Measurements from ENCODE around the gene GLI3.

GRCh38 chr7:41956705-41957104 is 280.3 kb downstream of the GLI3 start:
- no peak for TF ChIP-seq CTCF (IDR thresholded peaks at IDR 0.05)
- TF ChIP-seq SIN3A (IDR thresholded peaks at IDR 0.05; ENCODE audit: borderline replicate concordance, low read depth, low read length), result no peak
- TF ChIP-seq, protein P1, sequence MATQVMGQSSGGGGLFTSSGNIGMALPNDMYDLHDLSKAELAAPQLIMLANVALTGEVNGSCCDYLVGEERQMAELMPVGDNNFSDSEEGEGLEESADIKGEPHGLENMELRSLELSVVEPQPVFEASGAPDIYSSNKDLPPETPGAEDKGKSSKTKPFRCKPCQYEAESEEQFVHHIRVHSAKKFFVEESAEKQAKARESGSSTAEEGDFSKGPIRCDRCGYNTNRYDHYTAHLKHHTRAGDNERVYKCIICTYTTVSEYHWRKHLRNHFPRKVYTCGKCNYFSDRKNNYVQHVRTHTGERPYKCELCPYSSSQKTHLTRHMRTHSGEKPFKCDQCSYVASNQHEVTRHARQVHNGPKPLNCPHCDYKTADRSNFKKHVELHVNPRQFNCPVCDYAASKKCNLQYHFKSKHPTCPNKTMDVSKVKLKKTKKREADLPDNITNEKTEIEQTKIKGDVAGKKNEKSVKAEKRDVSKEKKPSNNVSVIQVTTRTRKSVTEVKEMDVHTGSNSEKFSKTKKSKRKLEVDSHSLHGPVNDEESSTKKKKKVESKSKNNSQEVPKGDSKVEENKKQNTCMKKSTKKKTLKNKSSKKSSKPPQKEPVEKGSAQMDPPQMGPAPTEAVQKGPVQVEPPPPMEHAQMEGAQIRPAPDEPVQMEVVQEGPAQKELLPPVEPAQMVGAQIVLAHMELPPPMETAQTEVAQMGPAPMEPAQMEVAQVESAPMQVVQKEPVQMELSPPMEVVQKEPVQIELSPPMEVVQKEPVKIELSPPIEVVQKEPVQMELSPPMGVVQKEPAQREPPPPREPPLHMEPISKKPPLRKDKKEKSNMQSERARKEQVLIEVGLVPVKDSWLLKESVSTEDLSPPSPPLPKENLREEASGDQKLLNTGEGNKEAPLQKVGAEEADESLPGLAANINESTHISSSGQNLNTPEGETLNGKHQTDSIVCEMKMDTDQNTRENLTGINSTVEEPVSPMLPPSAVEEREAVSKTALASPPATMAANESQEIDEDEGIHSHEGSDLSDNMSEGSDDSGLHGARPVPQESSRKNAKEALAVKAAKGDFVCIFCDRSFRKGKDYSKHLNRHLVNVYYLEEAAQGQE (IDR thresholded peaks at IDR 0.05; ENCODE audit: low read depth, low read length), result no peak
- TF ChIP-seq MAX (IDR thresholded peaks at IDR 0.05; ENCODE audit: low read depth), result no peak
- TF ChIP-seq EZH2phosphoT487 (IDR thresholded peaks at IDR 0.05; ENCODE audit: borderline replicate concordance, low read depth), result no peak

Measured in SK-N-SH (cell line).